Measurements from ENCODE around the gene CCSAP. TPM values are rescaled to one million over a fixed set of nuclear protein-coding genes. Genes with fewer than 3 reads are reported as not detected.

Gene CCSAP
- total RNA-seq, 1 donor from 2014 or later = 2.5 TPM

DNA sequence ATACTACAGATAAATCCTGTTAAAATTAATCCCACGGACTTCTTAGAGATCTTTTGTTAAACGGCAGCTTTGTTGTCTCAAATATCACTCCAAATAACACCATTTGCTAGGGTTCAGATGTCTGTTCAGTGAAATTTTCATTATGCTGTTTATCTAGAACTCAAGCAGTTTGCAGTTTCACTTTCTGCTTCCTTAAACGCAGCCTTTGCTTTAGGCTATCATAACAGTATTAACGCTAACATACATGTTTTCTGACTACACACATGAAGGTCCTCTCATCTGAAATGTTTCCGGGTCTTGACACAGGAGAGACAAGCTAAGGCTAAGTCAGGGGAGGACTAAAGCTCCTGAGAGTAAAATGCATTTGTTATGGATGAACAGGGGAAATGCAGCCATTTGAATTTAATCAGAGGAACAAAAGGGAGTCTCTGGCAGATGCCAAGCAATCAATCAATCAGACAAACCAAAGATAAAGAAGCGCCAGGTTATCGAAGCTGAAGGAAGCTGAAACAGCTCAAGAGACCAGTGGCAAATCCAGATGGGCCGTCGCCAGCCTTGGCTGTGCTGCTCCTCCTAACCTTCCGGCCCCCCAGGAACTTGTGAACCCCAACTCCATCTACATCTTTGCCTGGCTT is 16.9 kb downstream of the CCSAP start:
- Histone ChIP-seq H3K9me3 (replicated peaks) (no peaks in the 10 kb centered on the region), H3K27ac (replicated peaks) (no peak overlapping the region), H3K4me1 (no peaks in the 10 kb centered on the region), H3K36me3 (peaks cover 41% of the 10 kb centered on the region), H3K4me3 (no peak overlapping the region), H3K27me3 (ENCODE audit: low read depth) (no peaks in the 10 kb centered on the region)
- DNase-seq = no peak
- intact Hi-C loops (cut with micrococcal nuclease) = no loop called here
- TF ChIP-seq, protein P1, sequence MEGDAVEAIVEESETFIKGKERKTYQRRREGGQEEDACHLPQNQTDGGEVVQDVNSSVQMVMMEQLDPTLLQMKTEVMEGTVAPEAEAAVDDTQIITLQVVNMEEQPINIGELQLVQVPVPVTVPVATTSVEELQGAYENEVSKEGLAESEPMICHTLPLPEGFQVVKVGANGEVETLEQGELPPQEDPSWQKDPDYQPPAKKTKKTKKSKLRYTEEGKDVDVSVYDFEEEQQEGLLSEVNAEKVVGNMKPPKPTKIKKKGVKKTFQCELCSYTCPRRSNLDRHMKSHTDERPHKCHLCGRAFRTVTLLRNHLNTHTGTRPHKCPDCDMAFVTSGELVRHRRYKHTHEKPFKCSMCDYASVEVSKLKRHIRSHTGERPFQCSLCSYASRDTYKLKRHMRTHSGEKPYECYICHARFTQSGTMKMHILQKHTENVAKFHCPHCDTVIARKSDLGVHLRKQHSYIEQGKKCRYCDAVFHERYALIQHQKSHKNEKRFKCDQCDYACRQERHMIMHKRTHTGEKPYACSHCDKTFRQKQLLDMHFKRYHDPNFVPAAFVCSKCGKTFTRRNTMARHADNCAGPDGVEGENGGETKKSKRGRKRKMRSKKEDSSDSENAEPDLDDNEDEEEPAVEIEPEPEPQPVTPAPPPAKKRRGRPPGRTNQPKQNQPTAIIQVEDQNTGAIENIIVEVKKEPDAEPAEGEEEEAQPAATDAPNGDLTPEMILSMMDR (IDR thresholded peaks at IDR 0.05; ENCODE audit: borderline replicate concordance) = no peak

GRCh38 chr1:229325401-229325800 is 17.4 kb downstream of the CCSAP start:
- no peak overlapping the region for H3K27ac ChIP-seq (replicated peaks)
- H3K4me3 ChIP-seq = no peak overlapping the region
- intact Hi-C loops (cut with micrococcal nuclease) = no loop called here
- DNase-seq = no peak
- no peaks in the 10 kb centered on the region for H3K9me3 ChIP-seq (replicated peaks)
- H3K27me3 ChIP-seq (ENCODE audit: low read depth) = no peaks in the 10 kb centered on the region
- no peaks in the 10 kb centered on the region for H3K4me1 ChIP-seq
- peaks cover 41% of the 10 kb centered on the region for H3K36me3 ChIP-seq
- TF ChIP-seq, protein P1 (IDR thresholded peaks at IDR 0.05; ENCODE audit: borderline replicate concordance) = no peak

GRCh38 chr1:229323885-229324553 is 18.8 kb downstream of the CCSAP start:
- Histone ChIP-seq H3K36me3 (peaks cover 53% of the 10 kb centered on the region), H3K27me3 (ENCODE audit: low read depth) (no peaks in the 10 kb centered on the region), H3K4me3 (no peak overlapping the region), H3K4me1 (no peaks in the 10 kb centered on the region), H3K9me3 (replicated peaks) (no peaks in the 10 kb centered on the region), H3K27ac (replicated peaks) (no peak overlapping the region)
- TF ChIP-seq, protein P1 (IDR thresholded peaks at IDR 0.05; ENCODE audit: borderline replicate concordance) = no peak
- DNase-seq = no peak
- intact Hi-C loops (cut with micrococcal nuclease) = no loop called here

GRCh38 chr1:229323201-229323600 is 19.6 kb downstream of the CCSAP start:
- intact Hi-C loops (cut with micrococcal nuclease) = no loop called here
- Histone ChIP-seq H3K27me3 (ENCODE audit: low read depth) (no peaks in the 10 kb centered on the region), H3K9me3 (replicated peaks) (no peaks in the 10 kb centered on the region), H3K4me1 (no peaks in the 10 kb centered on the region), H3K36me3 (peaks cover 53% of the 10 kb centered on the region), H3K4me3 (no peak overlapping the region), H3K27ac (replicated peaks) (no peak overlapping the region)
- DNase-seq = no peak
- TF ChIP-seq, protein P1 (IDR thresholded peaks at IDR 0.05; ENCODE audit: borderline replicate concordance) = no peak

- H3K9me3 ChIP-seq (replicated peaks) = no peaks in the 10 kb centered on the region
- H3K27me3 ChIP-seq (ENCODE audit: low read depth) = no peaks in the 10 kb centered on the region
- TF ChIP-seq, protein P1 (IDR thresholded peaks at IDR 0.05; ENCODE audit: borderline replicate concordance) = no peak
- peaks cover 41% of the 10 kb centered on the region for H3K36me3 ChIP-seq
- no peaks in the 10 kb centered on the region for H3K4me1 ChIP-seq
- H3K27ac ChIP-seq (replicated peaks) = no peak overlapping the region
- intact Hi-C loops (cut with micrococcal nuclease) = no loop called here
- DNase-seq = no peak
- H3K4me3 ChIP-seq = no peak overlapping the region
These were observed 23.4 kb downstream of the CCSAP start for GRCh38 chr1:229319487-229319886.

All from left ventricle myocardium inferior (tissue), 1 donor.